K562 (cell line): Measurements from ENCODE around the gene CLK4. TPM values are rescaled to one million over a fixed set of nuclear protein-coding genes. Genes with fewer than 3 reads are reported as not detected.

Source experiments
- CREB1 ChIP-seq, 2 experiments: sonication (generic) in 1 of 2; formaldehyde crosslinking in 1 of 2; IDR thresholded peaks; 2 replicates each; pipeline versions ENCODE4 v1.6.1 to v1.8.0; 2012 to 2022; ENCODE audit warnings: inconsistent platforms in 1 of 2, mild to moderate bottlenecking in 1 of 2, missing genetic modification reagents in 1 of 2, moderate library complexity in 1 of 2
- CXXC5 ChIP-seq: fragments of 250-450 bp; sonication (Bioruptor Pico); IDR thresholded peaks from 2 replicates; pipeline ENCODE4 v1.8.0; 2022; ENCODE audit warnings: inconsistent platforms, mild to moderate bottlenecking, moderate library complexity
- ELF4 ChIP-seq: fragments of 450-650 bp; formaldehyde crosslinking; IDR thresholded peaks from 2 replicates; pipeline ENCODE4 v1.4.0; 2022; ENCODE audit warnings: missing genetic modification characterization
- ELK1 ChIP-seq: sonication (generic); formaldehyde crosslinking; IDR thresholded peaks from 2 replicates; pipeline ENCODE4 v1.8.1; 2022; ENCODE audit warnings: missing genetic modification reagents
- ETV1 ChIP-seq: fragments of 450-650 bp; conservative IDR thresholded peaks from 2 replicates; pipeline ENCODE4 v1.6.1; 2016; ENCODE audit warnings: missing genetic modification characterization, control low read depth, low read depth, missing compliant biosample characterization
- ILK ChIP-seq: fragments of 450-650 bp; IDR thresholded peaks from 2 replicates; pipeline ENCODE4 v1.6.1; 2016; ENCODE audit warnings: missing genetic modification characterization, low read depth, mild to moderate bottlenecking, missing compliant biosample characterization, moderate library complexity, borderline replicate concordance
- MBD1 ChIP-seq: fragments of 250-450 bp; sonication (Bioruptor Pico); IDR thresholded peaks from 2 replicates; pipeline ENCODE4 v1.8.0; 2022; ENCODE audit warnings: inconsistent platforms
- MCM2 ChIP-seq: fragments of 450-650 bp; IDR thresholded peaks from 2 replicates; pipeline ENCODE4 v1.6.1; 2017; ENCODE audit warnings: low read depth, mild to moderate bottlenecking
- PHF8 ChIP-seq: fragments of 200-600 bp; sonication (generic); IDR thresholded peaks from 2 replicates; pipeline ENCODE4 v1.6.1; 2012; ENCODE audit warnings: mixed run types, mild to moderate bottlenecking, inconsistent platforms, low read length, moderate library complexity, borderline replicate concordance
- RAD21 ChIP-seq, 2 experiments: fragments of 250-450 bp in 1 of 2; fragments of 450-650 bp in 1 of 2; sonication (Bioruptor Pico) in 1 of 2; formaldehyde crosslinking in 1 of 2; IDR thresholded peaks in 1 of 2; conservative IDR thresholded peaks in 1 of 2; 2 replicates each; pipeline versions ENCODE4 v1.4.0 to v1.8.0; 2020 to 2022; ENCODE audit warnings: mild to moderate bottlenecking in 2 of 2, moderate library complexity in 1 of 2
- RBM14 ChIP-seq: fragments of 200-400 bp; formaldehyde crosslinking; IDR thresholded peaks from 2 replicates; pipeline ENCODE4 v1.6.1; 2018; ENCODE audit warnings: low read depth, mild to moderate bottlenecking, low read length, moderate library complexity, borderline replicate concordance; ENCODE audit not compliant: insufficient read depth
- SIN3B ChIP-seq: fragments of 450-650 bp; IDR thresholded peaks from 2 replicates; pipeline ENCODE4 v1.6.1; 2017; ENCODE audit warnings: low read depth, mild to moderate bottlenecking, moderate library complexity
- SREBF1 ChIP-seq: fragments of 150-350 bp; IDR thresholded peaks from 2 replicates; pipeline ENCODE4 v1.6.1; 2014; ENCODE audit warnings: antibody characterized with exemption, low read depth, low read length, borderline replicate concordance
- TOE1 ChIP-seq, 2 experiments: fragments of 450-650 bp in 1 of 2; sonication (generic) in 1 of 2; formaldehyde crosslinking in 1 of 2; IDR thresholded peaks; 2 replicates each; pipeline versions ENCODE4 v1.7.1 to v1.8.0; 2016 to 2022; ENCODE audit warnings: borderline replicate concordance in 2 of 2, mild to moderate bottlenecking in 2 of 2, antibody characterized with exemption in 1 of 2, inconsistent platforms in 1 of 2, low read depth in 1 of 2, missing genetic modification reagents in 1 of 2, moderate library complexity in 1 of 2
- U2AF1 ChIP-seq: fragments of 200-400 bp; formaldehyde crosslinking; optimal IDR thresholded peaks from 2 replicates; pipeline ENCODE3; 2017; ENCODE audit warnings: mild to moderate bottlenecking, low read depth, low read length, moderate library complexity
- VEZF1 ChIP-seq: fragments of 200-800 bp; sonication (Bioruptor generic); IDR thresholded peaks from 2 replicates; pipeline ENCODE4 v1.6.1; 2017; ENCODE audit warnings: missing genetic modification characterization, missing compliant biosample characterization
- YBX1 ChIP-seq: fragments of 450-650 bp; IDR thresholded peaks from 2 replicates; pipeline ENCODE4 v1.7.1; 2016; ENCODE audit warnings: mild to moderate bottlenecking
- ZNF431 ChIP-seq: sonication (generic); formaldehyde crosslinking; IDR thresholded peaks from 2 replicates; pipeline ENCODE4 v1.8.0; 2022; ENCODE audit warnings: mild to moderate bottlenecking, missing genetic modification reagents
- ZNF695 ChIP-seq: fragments of 450-650 bp; formaldehyde crosslinking; IDR thresholded peaks from 2 replicates; pipeline ENCODE4 v1.4.0; 2020; ENCODE audit warnings: mild to moderate bottlenecking, moderate library complexity
- ZSCAN29 ChIP-seq: fragments of 450-650 bp; IDR thresholded peaks from 2 replicates; pipeline ENCODE4 v1.6.1; 2017
- polyA plus RNA-seq, 8 experiments: library from polyadenylated mRNA; depleted of rRNA in 4 of 8; stranded (reverse) in 5 of 8; unstranded in 3 of 8; fragments of >200 nt; fragmentation: Nextera tagmentation in 2 of 8; fragmentation: Illumina TruSeq in 1 of 8; extraction: Ambion mirVana in 2 of 8; extraction: Trizol in 1 of 8; gene quantifications; 2 replicates each; pipeline versions ENCODE4 v1.2.1 to v1.2.3, GENCODE V29; 2011 to 2014; ENCODE audit warnings: inconsistent platforms in 1 of 8, missing spikeins in 1 of 8
- total RNA-seq, 7 experiments: library from RNA; depleted of rRNA in 6 of 7; stranded (reverse); fragments of >200 nt in 6 of 7; fragmentation: Illumina TruSeq in 2 of 7; extraction: Trizol in 2 of 7; gene quantifications; 2 replicates each; pipeline versions ENCODE4 v1.2.1 to v1.2.3, GENCODE V29; 2011 to 2021; ENCODE audit warnings: low replicate concordance in 1 of 7

Gene CLK4
- total and polyA plus RNA-seq, 9 of the 15 experiments (the other 6 are each of a cell fraction or from before 2014, with no cell fraction given), result 10.5 to 23.1 (median 13.9) TPM

- TF ChIP-seq MBD1 (no peak), ZNF695 (CRISPR knock-in tag) (0 out of 2 replicates have a peak, but pooled peaks have one; percentile 19), SREBF1 (no peak), SIN3B (no peak), TOE1 (IDR thresholded peaks at IDR 0.05; ENCODE audit: borderline replicate concordance) (peak; percentile 89), TOE1 (CRISPR knock-in tag; IDR thresholded peaks at IDR 0.05; ENCODE audit: borderline replicate concordance, low read depth) (no peak), CXXC5 (CRISPR knock-in tag) (peak; percentile 73), RAD21 (CRISPR knock-in tag; conservative IDR thresholded peaks at IDR 0.05 in 1 of 2, IDR thresholded peaks at IDR 0.05 in 1 of 2) (no peak), U2AF1 (peak; percentile 69), YBX1 (no peak), VEZF1 (CRISPR knock-in tag) (peak; percentile 99), ELK1 (0 out of 2 replicates have a peak, but pooled peaks have one; percentile 53), ILK (tag) (no peak), ETV1 (tag) (no peak), ZNF431 (CRISPR knock-in tag) (0 out of 2 replicates have a peak, but pooled peaks have one; percentile 6), MCM2 (no peak), ELF4 (no peak), CREB1 (IDR thresholded peaks at IDR 0.05) (peak; percentile 75), CREB1 (CRISPR knock-in tag; IDR thresholded peaks at IDR 0.05) (peak; percentile 83), RBM14 (no peak), ZSCAN29 (no peak), PHF8 (peak; percentile 98)
Observed at GRCh38 chr5:178626484-178627258, at the start of gene CLK4 (continued).
